GM23338 (cell line): ENCODE data around the gene NRF1.

Source experiments
- CREB1 ChIP-seq: fragments of 250-450 bp; sonication (Bioruptor Pico); IDR thresholded peaks from 2 replicates; pipeline ENCODE4 v1.5.0; 2020; ENCODE audit warnings: low read depth, mild to moderate bottlenecking, moderate library complexity
- EZH2 ChIP-seq: fragments of 200-600 bp; sonication (generic); IDR thresholded peaks from one replicate; pipeline ENCODE4 v1.8.0; 2017; ENCODE audit warnings: antibody characterized with exemption, mild to moderate bottlenecking, low read depth; ENCODE audit not compliant: unreplicated experiment
- EZH2phosphoT487 ChIP-seq: fragments of 200-600 bp; sonication (generic); IDR thresholded peaks from one replicate; pipeline ENCODE4 v1.8.1; 2018; ENCODE audit warnings: antibody characterized with exemption; ENCODE audit not compliant: unreplicated experiment
- JUNB ChIP-seq: IDR thresholded peaks from one replicate; pipeline ENCODE4 v1.6.1; 2016; ENCODE audit warnings: antibody characterized with exemption; ENCODE audit not compliant: unreplicated experiment
- NANOG ChIP-seq: IDR thresholded peaks from 2 replicates; pipeline ENCODE4 v1.6.1; 2016; ENCODE audit warnings: antibody characterized with exemption, borderline replicate concordance
- POLR2AphosphoS5 ChIP-seq: IDR thresholded peaks from 2 replicates; pipeline ENCODE4 v1.6.1; 2016; ENCODE audit warnings: antibody characterized with exemption, low read depth
- ZNF114 ChIP-seq: fragments of 250-450 bp; sonication (Bioruptor Pico); IDR thresholded peaks from 2 replicates; pipeline ENCODE4 v1.5.0; 2020; ENCODE audit warnings: mild to moderate bottlenecking, moderate library complexity
- ZNF331 ChIP-seq: fragments of 250-450 bp; sonication (Bioruptor Pico); IDR thresholded peaks from 2 replicates; pipeline ENCODE4 v1.5.0; 2020; ENCODE audit warnings: low read depth, mild to moderate bottlenecking, moderate library complexity
- TF ChIP-seq, protein P1 (sequence below), 2 experiments: fragments of 200-600 bp in 1 of 2; sonication (generic) in 1 of 2; conservative IDR thresholded peaks; 2 replicates each; pipeline versions ENCODE4 v1.5.1 to v1.6.1; 2016 to 2017; ENCODE audit warnings: antibody characterized with exemption in 2 of 2, low read depth in 2 of 2, mild to moderate bottlenecking in 2 of 2, moderate library complexity in 1 of 2
- TF ChIP-seq, protein P2 (sequence below): fragments of 250-450 bp; sonication (Bioruptor Pico); IDR thresholded peaks from 2 replicates; pipeline ENCODE4 v1.5.0; 2020; ENCODE audit warnings: mild to moderate bottlenecking, moderate library complexity
- TF ChIP-seq, protein P3 (sequence below): IDR thresholded peaks from one replicate; pipeline ENCODE4 v1.6.1; 2018; ENCODE audit warnings: antibody characterized with exemption; ENCODE audit not compliant: unreplicated experiment
- TF ChIP-seq, protein P4 (sequence below): IDR thresholded peaks from 2 replicates; pipeline ENCODE4 v1.6.1; 2016; ENCODE audit warnings: antibody characterized with exemption

DNA sequence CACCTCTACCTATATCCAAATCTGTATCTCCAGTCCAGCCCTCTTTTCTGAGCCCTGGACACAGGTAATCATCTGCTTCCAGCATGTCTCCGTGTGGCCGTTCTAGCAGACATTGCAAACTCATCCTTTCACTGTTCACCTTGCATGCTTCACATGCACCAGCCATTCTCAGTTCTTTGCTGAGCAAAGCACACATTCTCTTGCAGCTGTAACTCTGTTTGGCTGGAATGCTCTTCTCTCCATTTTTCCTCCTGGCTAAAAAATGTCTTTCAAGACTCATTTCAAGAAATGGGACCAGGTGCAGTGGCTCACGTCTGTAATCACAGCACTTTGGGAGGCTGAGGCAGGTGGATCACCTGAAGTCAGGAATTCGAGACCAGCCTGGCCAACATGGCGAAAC lies 40.3 kb upstream of the NRF1 start:
- TF ChIP-seq ZNF331 (CRISPR knock-in tag) (no peak), POLR2AphosphoS5 (no peak), EZH2 (no peak), EZH2phosphoT487 (no peak), CREB1 (CRISPR knock-in tag) (no peak), JUNB (no peak), ZNF114 (CRISPR knock-in tag) (no peak), NANOG (no peak)
- TF ChIP-seq, protein P1, sequence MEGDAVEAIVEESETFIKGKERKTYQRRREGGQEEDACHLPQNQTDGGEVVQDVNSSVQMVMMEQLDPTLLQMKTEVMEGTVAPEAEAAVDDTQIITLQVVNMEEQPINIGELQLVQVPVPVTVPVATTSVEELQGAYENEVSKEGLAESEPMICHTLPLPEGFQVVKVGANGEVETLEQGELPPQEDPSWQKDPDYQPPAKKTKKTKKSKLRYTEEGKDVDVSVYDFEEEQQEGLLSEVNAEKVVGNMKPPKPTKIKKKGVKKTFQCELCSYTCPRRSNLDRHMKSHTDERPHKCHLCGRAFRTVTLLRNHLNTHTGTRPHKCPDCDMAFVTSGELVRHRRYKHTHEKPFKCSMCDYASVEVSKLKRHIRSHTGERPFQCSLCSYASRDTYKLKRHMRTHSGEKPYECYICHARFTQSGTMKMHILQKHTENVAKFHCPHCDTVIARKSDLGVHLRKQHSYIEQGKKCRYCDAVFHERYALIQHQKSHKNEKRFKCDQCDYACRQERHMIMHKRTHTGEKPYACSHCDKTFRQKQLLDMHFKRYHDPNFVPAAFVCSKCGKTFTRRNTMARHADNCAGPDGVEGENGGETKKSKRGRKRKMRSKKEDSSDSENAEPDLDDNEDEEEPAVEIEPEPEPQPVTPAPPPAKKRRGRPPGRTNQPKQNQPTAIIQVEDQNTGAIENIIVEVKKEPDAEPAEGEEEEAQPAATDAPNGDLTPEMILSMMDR (conservative IDR thresholded peaks at IDR 0.05; ENCODE audit: low read depth in 2 of 2) = no peak
- TF ChIP-seq, protein P2, sequence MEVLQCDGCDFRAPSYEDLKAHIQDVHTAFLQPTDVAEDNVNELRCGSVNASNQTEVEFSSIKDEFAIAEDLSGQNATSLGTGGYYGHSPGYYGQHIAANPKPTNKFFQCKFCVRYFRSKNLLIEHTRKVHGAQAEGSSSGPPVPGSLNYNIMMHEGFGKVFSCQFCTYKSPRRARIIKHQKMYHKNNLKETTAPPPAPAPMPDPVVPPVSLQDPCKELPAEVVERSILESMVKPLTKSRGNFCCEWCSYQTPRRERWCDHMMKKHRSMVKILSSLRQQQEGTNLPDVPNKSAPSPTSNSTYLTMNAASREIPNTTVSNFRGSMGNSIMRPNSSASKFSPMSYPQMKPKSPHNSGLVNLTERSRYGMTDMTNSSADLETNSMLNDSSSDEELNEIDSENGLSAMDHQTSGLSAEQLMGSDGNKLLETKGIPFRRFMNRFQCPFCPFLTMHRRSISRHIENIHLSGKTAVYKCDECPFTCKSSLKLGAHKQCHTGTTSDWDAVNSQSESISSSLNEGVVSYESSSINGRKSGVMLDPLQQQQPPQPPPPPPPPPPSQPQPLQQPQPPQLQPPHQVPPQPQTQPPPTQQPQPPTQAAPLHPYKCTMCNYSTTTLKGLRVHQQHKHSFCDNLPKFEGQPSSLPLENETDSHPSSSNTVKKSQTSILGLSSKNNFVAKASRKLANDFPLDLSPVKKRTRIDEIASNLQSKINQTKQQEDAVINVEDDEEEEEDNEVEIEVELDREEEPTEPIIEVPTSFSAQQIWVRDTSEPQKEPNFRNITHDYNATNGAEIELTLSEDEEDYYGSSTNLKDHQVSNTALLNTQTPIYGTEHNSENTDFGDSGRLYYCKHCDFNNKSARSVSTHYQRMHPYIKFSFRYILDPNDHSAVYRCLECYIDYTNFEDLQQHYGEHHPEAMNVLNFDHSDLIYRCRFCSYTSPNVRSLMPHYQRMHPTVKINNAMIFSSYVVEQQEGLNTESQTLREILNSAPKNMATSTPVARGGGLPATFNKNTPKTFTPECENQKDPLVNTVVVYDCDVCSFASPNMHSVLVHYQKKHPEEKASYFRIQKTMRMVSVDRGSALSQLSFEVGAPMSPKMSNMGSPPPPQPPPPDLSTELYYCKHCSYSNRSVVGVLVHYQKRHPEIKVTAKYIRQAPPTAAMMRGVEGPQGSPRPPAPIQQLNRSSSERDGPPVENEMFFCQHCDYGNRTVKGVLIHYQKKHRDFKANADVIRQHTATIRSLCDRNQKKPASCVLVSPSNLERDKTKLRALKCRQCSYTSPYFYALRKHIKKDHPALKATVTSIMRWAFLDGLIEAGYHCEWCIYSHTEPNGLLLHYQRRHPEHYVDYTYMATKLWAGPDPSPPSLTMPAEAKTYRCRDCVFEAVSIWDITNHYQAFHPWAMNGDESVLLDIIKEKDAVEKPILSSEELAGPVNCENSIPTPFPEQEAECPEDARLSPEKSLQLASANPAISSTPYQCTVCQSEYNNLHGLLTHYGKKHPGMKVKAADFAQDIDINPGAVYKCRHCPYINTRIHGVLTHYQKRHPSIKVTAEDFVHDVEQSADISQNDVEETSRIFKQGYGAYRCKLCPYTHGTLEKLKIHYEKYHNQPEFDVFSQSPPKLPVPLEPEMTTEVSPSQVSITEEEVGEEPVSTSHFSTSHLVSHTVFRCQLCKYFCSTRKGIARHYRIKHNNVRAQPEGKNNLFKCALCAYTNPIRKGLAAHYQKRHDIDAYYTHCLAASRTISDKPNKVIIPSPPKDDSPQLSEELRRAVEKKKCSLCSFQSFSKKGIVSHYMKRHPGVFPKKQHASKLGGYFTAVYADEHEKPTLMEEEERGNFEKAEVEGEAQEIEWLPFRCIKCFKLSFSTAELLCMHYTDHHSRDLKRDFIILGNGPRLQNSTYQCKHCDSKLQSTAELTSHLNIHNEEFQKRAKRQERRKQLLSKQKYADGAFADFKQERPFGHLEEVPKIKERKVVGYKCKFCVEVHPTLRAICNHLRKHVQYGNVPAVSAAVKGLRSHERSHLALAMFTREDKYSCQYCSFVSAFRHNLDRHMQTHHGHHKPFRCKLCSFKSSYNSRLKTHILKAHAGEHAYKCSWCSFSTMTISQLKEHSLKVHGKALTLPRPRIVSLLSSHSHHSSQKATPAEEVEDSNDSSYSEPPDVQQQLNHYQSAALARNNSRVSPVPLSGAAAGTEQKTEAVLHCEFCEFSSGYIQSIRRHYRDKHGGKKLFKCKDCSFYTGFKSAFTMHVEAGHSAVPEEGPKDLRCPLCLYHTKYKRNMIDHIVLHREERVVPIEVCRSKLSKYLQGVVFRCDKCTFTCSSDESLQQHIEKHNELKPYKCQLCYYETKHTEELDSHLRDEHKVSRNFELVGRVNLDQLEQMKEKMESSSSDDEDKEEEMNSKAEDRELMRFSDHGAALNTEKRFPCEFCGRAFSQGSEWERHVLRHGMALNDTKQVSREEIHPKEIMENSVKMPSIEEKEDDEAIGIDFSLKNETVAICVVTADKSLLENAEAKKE (CRISPR knock-in tag) = no peak
- TF ChIP-seq, protein P3, sequence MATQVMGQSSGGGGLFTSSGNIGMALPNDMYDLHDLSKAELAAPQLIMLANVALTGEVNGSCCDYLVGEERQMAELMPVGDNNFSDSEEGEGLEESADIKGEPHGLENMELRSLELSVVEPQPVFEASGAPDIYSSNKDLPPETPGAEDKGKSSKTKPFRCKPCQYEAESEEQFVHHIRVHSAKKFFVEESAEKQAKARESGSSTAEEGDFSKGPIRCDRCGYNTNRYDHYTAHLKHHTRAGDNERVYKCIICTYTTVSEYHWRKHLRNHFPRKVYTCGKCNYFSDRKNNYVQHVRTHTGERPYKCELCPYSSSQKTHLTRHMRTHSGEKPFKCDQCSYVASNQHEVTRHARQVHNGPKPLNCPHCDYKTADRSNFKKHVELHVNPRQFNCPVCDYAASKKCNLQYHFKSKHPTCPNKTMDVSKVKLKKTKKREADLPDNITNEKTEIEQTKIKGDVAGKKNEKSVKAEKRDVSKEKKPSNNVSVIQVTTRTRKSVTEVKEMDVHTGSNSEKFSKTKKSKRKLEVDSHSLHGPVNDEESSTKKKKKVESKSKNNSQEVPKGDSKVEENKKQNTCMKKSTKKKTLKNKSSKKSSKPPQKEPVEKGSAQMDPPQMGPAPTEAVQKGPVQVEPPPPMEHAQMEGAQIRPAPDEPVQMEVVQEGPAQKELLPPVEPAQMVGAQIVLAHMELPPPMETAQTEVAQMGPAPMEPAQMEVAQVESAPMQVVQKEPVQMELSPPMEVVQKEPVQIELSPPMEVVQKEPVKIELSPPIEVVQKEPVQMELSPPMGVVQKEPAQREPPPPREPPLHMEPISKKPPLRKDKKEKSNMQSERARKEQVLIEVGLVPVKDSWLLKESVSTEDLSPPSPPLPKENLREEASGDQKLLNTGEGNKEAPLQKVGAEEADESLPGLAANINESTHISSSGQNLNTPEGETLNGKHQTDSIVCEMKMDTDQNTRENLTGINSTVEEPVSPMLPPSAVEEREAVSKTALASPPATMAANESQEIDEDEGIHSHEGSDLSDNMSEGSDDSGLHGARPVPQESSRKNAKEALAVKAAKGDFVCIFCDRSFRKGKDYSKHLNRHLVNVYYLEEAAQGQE = no peak
- TF ChIP-seq, protein P4, sequence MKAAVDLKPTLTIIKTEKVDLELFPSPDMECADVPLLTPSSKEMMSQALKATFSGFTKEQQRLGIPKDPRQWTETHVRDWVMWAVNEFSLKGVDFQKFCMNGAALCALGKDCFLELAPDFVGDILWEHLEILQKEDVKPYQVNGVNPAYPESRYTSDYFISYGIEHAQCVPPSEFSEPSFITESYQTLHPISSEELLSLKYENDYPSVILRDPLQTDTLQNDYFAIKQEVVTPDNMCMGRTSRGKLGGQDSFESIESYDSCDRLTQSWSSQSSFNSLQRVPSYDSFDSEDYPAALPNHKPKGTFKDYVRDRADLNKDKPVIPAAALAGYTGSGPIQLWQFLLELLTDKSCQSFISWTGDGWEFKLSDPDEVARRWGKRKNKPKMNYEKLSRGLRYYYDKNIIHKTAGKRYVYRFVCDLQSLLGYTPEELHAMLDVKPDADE = no peak
